ENCODE results near the gene CRYAB. TPM values are rescaled to one million over a fixed set of nuclear protein-coding genes. Genes with fewer than 3 reads are reported as not detected.

The CRYAB gene
- total and polyA plus RNA-seq, 8 donors = 26.7 to 89.2 (median 34.8) TPM

GRCh38 chr11:111921541-111922230 lies 10.1 kb upstream of the CRYAB start:
- H3K27ac ChIP-seq = peak overlapping the region in 1 of 2 donors; percentile 92
- ATAC-seq (no peak), DNase-seq (no peak)
- no peaks in the 10 kb centered on the region for H3K9me3 ChIP-seq
- intact Hi-C loops (cut with DNase I) = loop anchor here in 1 of 2 donors (10.0 kb wide), 1 partner anchor 47 kb away; the partner anchor contains the start of genes ALG9, CFAP68 and FDXACB1
- no peaks in the 10 kb centered on the region for H3K36me3 ChIP-seq
- H3K27me3 ChIP-seq = no peaks in the 10 kb centered on the region
- no peak overlapping the region for H3K4me3 ChIP-seq
- peaks cover 16% of the 10 kb centered on the region in 2 donors for H3K4me1 ChIP-seq
- TF ChIP-seq, protein P1, sequence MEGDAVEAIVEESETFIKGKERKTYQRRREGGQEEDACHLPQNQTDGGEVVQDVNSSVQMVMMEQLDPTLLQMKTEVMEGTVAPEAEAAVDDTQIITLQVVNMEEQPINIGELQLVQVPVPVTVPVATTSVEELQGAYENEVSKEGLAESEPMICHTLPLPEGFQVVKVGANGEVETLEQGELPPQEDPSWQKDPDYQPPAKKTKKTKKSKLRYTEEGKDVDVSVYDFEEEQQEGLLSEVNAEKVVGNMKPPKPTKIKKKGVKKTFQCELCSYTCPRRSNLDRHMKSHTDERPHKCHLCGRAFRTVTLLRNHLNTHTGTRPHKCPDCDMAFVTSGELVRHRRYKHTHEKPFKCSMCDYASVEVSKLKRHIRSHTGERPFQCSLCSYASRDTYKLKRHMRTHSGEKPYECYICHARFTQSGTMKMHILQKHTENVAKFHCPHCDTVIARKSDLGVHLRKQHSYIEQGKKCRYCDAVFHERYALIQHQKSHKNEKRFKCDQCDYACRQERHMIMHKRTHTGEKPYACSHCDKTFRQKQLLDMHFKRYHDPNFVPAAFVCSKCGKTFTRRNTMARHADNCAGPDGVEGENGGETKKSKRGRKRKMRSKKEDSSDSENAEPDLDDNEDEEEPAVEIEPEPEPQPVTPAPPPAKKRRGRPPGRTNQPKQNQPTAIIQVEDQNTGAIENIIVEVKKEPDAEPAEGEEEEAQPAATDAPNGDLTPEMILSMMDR (IDR thresholded peaks at IDR 0.05) = no peak

DNA sequence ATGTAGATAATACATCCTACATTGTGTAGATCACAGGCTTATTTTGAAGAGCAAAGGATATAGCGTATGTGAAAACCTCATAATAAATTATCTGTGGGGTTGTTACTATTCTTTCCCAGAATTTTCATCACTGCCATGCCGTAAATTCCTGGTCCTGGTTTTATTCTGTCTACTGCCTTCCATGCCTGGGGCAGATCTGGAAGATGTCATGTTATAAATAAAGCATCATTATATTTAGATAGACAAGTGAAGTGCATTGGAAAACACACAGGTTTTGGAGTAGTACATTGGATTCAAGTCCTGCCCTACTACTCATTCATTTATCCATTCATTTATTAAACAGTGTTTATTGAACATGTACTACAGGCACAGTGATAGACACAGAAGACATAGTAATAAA lies 9.3 kb upstream of the CRYAB start:
- Histone ChIP-seq H3K4me3 (no peak overlapping the region), H3K36me3 (no peaks in the 10 kb centered on the region), H3K27ac (no peak overlapping the region), H3K4me1 (peaks cover 8 to 11% of the 10 kb centered on the region in 2 donors), H3K27me3 (no peaks in the 10 kb centered on the region), H3K9me3 (no peaks in the 10 kb centered on the region)
- no peak for DNase-seq
- TF ChIP-seq, protein P1 (IDR thresholded peaks at IDR 0.05) = no peak
- ATAC-seq = no peak
- intact Hi-C loops (cut with DNase I) = loop anchor here in 1 of 2 donors (10.0 kb wide), 1 partner anchor 46 kb away; the partner anchor contains the start of genes ALG9, CFAP68 and FDXACB1

GRCh38 chr11:111918390-111919256 lies 7.1 kb upstream of the CRYAB start, which contains the start of gene C11orf52:
Gene C11orf52 (plus strand): TSS chr11:111918913. CDS start chr11:111918973, 60 bp downstream.
- peak in 3 of 4 donors; percentile 75 to 87 (median 77) for DNase-seq
- TF ChIP-seq, protein P1 (IDR thresholded peaks at IDR 0.05) = no peak
- Histone ChIP-seq H3K27me3 (peaks cover 0 to 9% of the 10 kb centered on the region in 2 donors), H3K9me3 (no peaks in the 10 kb centered on the region), H3K4me1 (peaks cover 6 to 7% of the 10 kb centered on the region in 2 donors), H3K4me3 (peak within 1 kb of the TSS; percentile 11 to 18), H3K36me3 (no peaks in the 10 kb centered on the region), H3K27ac (peak within 1 kb of the TSS; percentile 19 to 83)
- intact Hi-C loops (cut with DNase I) = no loop called here
- peak; percentile 88 for ATAC-seq

GRCh38 chr11:111917788-111918187 lies 6.2 kb upstream of the CRYAB start:
- TF ChIP-seq, protein P1 (IDR thresholded peaks at IDR 0.05) = no peak
- Histone ChIP-seq H3K9me3 (no peaks in the 10 kb centered on the region), H3K4me1 (peaks cover 0 to 7% of the 10 kb centered on the region in 2 donors), H3K4me3 (no peak overlapping the region), H3K36me3 (no peaks in the 10 kb centered on the region), H3K27me3 (peaks cover 0 to 18% of the 10 kb centered on the region in 2 donors), H3K27ac (peak overlapping the region in 1 of 2 donors; percentile 83)
- intact Hi-C loops (cut with DNase I) = no loop called here
- no peak for DNase-seq
- ATAC-seq = no peak

DNA sequence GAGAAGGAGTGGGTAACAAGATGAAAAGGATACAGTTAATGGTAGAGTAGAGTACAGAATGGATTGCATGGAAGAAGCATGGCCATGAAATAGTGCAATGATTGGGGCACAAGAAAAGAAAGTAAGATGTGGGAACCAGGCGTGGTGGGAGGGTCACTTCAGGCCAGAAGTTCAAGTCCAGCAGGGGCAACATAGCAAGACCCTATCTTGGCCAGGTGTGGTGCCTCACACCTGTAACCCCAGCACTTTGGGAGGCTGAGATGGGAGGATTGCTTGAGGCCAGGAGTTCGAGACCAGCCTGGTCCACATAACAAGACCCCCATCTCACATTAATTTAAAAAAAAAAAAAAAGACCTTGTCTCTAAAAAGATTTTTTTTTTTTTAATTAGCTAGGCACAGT lies 5.7 kb upstream of the CRYAB start:
- intact Hi-C loops (cut with DNase I) = no loop called here
- peaks cover 0 to 3% of the 10 kb centered on the region in 2 donors for H3K4me1 ChIP-seq
- no peak overlapping the region for H3K4me3 ChIP-seq
- no peaks in the 10 kb centered on the region for H3K36me3 ChIP-seq
- H3K27me3 ChIP-seq = peaks cover 0 to 23% of the 10 kb centered on the region in 2 donors
- no peaks in the 10 kb centered on the region for H3K9me3 ChIP-seq
- TF ChIP-seq, protein P1 (IDR thresholded peaks at IDR 0.05) = no peak
- DNase-seq = no peak
- H3K27ac ChIP-seq = no peak overlapping the region
- no peak for ATAC-seq
